Activated CD4-positive, CD25-positive, alpha-beta regulatory T cell treated with anti-CD3 and anti-CD28 coated beads, Interleukin-2, amount 50 U/mL, for 24 hours (primary cell): ENCODE data around the gene TBX1.

ENCODE experiments used
- ATAC-seq, 2 donors: fragments of 150-1000 bp; cut with Tn5 transposase; one replicate each; pipeline ENCODE4 v1.10.0; 2021; ENCODE audit warnings: mild to moderate bottlenecking in 1 of 2, moderate library complexity in 1 of 2

TBX1 gene

DNA sequence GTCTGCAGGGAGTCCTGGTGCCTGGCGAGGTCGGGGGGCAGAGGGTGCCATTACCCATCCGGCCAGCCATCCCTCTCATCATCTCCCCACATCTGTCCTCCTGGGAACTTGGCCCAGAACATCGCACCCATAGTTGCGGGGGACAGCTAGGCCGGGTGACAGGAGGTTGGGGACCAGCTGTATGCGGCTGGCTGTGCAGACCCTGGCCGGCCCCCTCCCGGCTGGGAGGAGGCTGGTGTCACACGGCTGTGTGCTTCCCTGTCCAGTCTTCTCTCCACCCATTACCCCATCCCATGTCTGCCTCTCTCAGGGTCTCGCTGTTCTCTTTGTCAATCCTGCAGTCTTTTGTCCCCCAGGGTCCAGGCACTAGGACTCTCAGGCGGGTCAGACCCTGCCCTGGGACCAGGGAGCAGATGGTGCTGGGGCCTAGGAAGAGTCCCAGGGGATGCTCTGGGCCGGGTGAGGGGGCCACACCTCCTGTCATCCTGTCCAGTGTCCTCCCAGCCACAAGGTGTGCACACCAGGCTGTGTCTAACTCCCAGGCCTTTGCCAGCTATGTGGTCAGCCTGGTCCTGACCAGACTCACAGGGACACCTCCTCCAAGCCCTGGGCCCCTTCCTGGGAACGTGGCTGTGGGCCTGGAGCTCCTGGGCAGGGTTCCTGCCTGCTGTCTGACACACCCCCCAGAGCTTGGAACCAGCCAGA, 6.4 kb upstream of the TBX1 start:
- ATAC-seq = no peak

DNA sequence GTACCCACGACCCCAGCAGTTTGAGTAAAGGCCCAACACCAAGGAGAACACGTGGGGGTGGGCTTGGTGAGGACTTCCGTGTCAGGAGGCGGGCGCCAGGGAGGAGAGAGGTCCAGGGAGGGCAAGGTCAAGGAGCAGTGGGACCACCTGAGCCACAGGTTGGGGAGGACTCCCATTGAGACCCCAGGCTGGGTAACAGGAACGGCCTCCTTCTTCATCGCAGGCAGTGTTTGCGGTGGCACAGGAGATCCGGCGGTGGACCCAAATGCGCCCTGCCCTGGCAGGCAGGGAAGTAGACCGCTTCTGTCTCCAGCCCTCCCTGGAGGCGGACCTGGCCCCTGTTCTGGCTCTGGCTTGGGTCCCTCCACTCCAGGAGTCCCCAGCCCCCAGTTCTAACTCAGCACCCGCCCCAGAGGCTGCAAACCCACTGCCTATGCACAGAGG, 5.9 kb upstream of the TBX1 start:
- no peak for ATAC-seq

DNA sequence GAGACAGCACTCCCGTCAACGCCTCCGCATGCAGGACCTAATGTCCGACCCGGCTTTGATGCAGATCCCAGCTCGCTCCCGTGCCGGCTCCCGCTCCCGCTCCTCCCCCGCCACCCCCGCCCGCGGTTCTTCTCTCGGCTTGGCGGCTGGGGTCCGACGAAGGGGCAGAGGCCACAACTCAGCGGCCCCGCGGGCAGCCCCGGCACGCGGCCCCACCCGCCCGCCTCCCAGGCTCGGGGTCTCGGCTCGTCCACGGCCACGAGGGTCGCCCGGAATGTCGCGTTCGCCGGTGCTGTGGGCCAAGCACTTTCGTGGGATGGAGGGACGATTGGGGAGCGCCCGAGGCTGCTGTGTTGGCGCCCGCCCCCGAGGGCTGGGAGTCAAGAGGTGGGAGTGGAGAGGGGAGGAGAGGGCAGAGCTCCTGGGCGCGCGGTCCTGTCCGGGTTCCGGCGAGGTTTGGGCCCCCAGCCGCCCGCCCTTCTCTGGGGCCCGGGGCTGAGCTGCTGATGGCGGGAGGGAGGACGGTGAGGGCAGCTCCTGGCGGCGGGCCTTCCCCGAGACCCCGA, 5.3 kb upstream of the TBX1 start:
- ATAC-seq = no peak

DNA sequence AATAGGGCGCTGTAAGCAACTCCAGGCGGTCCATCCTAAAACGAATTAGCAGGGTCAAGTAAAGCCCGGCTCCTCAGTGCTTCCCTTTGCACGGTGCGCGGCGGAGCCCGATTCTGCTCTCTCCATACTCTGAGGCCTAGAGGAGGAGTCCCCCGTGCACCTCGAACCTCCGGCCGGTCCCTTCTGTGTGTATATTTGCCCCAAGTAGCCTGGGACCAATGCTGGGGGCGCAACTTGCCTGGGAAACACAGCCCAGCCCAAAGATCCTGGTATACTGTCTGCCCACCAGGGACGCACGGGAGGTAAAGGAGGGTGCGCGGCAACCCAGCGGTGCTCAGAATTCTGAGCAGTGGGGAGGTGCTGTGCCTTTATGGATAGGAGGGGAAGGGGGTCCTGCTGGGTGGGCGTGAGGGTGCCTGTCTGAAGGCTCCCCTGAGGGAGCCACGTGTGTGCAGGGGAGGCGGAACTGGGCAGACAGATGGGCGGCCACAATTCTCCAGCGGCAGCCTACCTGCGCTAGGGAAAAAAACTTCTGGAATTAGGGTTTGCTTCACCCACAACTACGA, 4.8 kb upstream of the TBX1 start:
- no peak for ATAC-seq

DNA sequence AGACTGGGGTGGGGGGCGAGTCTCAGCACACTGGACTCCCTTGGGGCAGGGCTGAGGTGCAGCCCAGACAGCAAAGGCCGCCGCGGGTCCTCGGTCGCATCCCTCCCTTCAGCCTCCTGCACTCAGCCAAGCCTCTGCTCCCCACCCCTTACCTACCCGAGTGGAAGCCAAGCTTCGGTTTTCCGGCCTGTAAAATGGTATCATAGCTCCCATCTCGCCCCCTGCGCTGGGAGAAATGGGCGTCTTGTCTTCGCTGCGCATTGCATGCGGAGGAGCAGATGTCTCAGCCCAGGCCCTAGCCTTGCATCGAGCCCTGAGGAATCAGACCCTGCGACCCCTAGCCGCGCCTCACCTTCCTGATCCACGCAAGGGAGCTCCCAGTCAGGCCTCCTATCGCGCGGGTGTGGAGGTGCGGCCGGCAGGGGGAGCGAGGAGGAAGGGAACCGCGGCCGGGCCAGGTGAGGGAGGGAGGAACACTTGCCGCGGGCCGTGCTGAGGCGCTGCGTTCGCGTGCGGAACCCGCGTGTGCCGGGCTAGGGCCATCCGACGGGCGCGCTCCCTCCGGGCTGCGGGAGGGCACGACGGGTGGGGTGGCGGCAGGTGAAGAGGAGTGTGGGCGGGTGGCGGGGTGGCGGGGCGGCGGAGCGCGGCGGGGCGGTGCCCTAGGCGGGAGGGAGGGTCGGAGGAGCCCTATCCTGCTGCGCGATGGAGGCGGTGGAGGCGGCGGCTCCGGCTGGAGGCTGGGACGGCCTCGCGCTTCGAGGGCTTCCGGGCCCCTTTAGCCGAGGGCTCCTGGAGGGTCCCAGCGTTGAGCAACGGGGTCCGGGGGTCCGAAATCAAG, 4.1 kb upstream of the TBX1 start:
- peak; percentile 68 to 78 for ATAC-seq

DNA sequence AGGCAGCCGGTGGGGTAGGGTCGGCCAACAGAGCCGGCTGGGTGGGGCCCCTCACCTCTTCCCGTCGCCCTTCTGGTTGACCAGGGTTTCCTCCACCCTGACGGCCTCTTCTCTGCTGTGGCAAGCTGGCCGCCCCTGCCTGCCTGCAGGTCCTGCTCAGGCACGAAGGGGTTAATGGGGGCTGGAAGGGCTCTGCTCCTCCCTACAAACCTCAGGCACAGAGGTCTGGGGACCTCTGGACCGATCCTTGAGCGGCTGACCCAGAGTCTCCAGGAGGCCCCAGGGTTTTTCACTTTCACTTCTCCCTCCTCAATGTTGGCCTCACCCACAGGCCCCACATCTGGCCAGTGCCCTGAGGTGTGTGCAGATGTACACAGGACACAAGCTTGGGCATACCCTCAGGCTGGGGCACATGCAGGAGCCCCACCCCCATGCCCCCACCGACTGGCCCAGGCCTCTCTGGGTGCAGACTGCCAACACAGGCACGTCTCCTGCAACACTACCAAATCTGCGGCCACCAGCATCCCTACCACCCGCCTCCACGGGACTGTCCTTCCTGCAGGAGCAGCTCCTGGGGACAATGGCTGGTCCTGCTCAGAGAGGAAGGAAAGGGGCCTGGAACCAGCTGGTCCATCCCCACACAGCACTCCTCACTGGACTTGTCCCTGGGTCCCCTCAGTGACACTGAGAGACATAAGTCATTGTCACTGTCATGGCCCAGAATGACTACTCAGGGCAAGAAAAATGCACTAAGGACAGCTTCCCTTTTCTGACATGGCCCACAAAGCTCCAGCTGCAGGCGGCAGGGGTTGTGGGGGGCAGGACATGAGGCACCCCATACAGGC, 3.2 kb upstream of the TBX1 start:
- ATAC-seq = no peak

DNA sequence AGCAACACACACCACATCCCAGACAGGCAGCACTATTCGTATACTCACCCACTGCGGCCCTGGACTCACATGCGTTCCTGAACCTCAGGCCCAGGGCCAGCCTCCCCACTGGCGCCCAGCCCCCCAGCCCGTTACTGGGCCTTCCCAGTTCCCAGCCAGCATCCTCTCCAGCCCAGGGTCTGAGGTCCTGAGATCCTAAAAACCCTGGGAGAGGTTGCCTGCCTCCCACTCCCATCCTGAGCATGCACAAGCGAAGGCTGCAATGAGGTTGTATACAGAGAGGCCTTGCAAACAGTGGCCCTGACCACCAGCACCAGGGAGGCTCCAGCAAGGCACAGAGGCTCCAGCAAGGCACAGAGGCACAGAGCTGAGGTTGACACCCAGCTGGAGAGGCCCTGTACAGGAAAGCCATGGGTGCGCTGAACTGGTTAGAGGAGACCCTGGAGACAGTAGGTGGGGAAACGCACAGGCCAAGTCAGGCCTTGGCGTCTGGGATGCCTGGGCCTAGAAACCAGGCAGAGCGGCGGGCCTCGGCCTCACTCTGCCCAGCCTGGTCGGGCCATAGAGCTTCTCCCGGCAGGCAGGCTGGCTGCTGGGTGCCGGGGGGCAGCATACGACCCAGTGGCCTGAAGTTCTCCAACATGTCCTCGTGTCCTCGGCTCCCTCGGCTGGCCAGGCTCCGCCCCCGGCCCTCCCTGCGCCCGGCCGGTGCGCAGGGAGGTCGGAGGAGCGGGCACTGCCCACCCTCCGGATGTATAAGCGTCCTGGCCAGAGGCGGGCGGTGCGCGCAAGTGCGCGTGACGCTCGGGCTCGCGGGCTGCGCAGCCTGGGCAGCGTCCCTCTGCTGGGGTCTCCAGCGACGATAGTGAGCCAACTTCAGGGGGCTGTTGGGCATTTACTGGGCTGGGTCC, 2.3 kb upstream of the TBX1 start:
- no peak for ATAC-seq

DNA sequence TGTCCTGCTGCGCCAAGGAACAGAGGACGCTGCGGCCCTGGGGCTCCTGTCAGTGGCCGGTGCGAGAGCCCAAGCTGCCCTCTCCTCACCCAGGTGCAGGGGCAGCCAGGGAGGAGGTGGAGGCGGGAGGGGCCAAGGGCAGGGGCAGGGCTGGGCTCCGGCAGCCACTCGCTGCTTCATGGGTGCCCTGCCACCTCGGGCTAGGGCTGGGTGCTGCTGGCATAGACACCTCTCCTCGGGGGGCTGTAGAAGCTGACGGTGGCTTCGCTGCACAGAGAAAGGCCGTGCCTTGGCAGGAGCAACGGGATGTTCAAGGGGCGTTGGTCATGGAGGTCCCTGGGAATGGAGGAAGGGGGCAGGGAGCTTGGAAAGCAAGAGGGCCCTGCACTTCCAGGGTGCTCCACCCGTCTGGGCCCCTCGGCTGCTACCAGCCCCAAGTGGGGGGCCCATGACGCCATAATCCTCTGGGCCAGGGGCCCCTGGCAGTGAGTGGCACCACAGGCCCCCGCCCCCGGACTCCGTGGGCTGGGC, 1.6 kb upstream of the TBX1 start:
- ATAC-seq = no peak

DNA sequence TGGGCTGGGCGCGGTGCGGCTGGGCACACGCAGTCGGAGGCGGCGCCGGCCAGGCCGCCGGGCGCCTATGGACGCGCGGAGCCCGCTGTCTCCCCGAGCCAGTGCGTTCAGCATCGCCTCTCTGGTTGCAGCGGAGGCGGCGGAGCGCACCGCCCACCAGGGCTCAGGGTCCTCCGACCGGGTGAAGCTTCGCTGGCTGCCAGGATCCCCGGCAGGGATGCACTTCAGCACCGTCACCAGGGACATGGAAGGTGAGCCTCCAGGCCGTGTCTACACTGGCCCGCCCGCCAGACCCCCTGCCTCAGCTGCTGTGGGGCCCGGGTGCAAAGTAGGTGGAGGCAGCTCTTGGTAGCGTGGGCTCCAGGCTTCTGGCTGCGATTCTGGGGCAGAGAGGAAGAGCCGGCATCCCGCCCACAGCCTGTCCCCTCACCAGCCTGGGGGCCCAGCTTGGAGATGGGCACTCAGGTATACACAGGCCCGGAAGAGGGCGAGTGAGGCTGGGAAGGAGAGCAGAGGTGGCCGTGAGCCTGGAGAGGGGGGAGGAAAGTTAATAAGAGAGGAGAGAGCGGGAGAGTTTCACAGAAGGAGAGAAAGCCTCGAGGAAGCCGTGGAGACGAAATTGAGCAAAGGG, 1.0 kb upstream of the TBX1 start:
- ATAC-seq = no peak

DNA sequence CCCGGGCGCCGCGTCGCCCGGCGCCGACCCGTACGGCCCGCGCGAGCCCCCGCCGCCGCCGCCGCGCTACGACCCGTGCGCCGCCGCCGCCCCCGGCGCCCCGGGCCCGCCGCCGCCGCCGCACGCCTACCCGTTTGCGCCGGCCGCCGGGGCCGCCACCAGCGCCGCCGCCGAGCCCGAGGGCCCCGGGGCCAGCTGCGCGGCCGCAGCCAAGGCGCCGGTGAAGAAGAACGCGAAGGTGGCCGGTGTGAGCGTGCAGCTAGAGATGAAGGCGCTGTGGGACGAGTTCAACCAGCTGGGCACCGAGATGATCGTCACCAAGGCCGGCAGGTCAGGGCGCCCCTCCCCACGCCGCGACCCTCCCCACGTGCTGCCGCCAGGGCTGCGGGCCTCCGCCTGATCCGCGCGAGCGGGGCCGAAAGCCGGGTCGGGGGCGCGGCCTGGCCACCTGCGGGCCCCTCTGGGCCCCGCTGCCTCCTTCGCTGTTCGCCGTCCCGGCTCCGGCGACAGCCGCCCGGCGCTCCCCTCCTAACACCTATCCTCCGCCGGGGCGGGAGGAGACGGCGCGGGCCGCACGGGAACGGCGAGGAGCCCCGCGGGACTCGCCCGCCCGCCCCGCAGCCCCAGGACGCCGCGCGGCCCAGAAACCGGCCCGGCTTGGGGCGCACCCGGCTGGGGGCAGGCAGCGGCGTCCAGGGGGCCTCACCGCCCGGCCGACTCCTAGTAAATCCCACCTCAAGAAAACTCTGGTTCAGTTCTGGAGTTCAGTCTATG, 560 bp downstream of the TBX1 start:
- ATAC-seq = no peak

DNA sequence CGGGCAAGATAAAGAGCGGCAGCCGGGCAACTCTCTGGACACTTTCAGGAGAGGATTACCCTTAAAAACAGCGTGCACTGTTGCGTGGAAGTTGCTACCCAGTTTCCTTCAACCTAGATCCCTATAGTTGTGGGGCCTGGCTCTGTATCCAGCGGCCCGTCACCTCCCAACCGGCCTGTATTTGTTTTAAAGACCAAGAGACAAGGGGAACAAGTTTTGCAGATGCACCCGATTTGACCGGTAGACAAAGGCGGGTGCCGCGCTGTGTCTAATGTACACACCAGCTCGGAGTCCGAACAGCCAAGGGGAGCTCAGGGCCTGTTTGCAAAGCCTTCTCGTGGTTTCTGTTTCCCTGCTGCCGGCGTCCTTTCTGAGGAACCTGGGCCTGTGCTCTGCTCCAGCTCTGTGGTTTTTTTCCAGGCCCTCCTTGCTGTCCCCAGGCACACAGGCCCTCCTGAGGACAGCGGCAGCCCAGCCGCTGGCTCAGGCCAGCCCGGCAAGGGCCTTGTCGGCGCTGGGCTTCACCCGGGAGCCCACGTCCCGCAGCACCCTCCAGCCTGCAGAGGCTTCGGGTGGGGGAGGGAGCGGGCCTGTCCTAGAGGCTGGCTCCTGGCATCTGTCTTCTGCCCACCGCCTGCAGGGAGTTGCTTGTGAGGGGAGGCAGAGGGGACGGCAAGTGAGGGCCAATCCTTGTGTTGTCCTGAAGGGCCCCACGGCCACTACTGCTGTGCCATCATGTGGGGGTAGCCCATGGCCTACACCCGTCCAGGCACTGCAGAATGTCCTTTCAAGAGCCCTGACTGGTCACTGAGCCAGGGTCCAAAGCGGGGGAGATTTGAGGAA, 1.4 kb downstream of the TBX1 start:
- no peak for ATAC-seq

DNA sequence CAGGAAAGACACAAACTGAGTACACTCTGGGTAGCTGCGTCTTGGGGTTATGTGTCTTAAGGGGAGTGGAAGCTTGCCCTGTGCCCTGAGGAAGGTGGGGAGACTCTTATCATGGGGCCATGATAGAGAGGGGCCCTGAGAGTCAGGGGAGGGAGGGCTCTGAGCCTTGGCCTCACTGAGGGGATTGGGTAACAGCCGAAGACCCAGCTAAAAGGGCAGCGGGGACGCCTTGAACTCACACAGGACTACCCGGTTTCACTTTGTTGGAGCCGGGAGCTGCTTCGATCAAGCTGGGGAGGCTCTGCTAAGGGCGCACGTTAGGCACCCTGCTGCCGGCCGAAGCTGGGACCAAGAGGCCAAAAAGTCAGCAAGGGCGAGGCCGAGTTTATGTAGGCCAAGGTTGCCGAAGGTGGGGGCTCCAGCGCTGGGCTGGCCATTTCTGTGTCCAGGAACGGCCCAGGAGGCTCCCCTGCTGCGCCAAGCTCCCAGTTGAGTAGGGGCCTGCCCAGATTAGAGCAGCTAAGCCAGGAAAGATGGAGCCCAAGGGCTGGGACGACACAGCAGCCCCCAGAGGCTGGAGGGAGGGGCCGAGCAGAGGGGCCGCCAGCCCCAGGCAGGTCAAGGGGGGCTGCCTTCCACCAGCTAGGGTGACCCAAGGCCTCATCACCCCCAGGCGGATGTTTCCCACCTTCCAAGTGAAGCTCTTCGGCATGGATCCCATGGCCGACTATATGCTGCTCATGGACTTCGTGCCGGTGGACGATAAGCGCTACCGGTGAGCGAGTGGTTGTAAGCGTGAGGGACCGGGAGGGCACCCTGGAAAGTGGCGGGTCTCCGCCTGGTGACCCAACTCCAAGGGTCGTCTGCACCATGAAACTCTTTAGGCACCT, 2.2 kb downstream of the TBX1 start:
- ATAC-seq = no peak

DNA sequence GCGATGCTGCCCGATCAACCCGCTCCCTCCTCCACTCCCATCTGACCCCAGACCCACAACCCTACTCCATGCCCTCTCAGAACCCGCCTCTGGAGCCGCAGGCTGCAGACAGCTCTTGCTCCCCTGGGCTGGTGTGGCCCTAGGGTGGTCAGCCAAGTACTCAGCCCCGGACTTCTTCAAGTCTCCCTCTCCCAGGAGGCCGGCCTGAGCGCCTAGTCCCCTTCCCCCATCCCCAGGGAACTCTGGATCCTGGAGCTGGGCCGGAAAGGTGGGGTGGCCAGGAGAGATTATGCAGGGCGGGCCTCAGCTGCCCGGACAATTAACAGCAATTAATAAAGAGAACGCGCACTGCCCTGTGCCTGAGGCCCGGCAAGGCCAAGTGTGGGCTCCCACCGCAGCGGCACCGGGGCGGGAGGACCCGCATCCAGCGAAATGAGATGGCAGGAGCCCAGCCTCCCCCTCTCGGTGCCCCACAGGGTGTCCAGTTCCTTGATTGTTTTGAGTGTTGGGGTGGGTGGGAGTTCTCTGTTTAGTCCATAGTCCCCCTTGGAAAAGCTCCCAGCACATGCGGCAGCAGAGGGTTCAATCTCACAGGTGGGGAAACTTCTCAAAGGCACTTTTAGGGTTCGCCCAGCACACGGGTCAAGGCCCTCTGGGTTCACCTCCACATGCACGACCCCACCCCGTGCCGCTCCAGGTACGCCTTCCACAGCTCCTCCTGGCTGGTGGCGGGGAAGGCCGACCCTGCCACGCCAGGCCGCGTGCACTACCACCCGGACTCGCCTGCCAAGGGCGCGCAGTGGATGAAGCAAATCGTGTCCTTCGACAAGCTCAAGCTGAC, 3.1 kb downstream of the TBX1 start:
- no peak for ATAC-seq

DNA sequence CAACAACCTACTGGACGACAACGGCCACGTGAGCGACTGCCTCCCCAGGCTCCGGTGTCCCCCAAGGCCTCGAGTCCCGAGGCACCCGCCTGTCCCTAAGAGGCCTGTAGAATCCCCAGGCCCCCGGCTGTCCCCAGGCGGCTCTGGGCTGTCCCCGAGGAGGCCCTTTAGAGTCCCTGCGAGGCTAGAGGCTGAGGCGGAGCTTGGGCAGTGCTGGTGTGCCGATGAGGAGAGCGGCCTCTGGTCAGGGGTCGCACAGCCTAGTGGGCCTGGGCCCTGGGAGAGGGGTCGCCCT, 3.7 kb downstream of the TBX1 start:
- ATAC-seq = no peak

DNA sequence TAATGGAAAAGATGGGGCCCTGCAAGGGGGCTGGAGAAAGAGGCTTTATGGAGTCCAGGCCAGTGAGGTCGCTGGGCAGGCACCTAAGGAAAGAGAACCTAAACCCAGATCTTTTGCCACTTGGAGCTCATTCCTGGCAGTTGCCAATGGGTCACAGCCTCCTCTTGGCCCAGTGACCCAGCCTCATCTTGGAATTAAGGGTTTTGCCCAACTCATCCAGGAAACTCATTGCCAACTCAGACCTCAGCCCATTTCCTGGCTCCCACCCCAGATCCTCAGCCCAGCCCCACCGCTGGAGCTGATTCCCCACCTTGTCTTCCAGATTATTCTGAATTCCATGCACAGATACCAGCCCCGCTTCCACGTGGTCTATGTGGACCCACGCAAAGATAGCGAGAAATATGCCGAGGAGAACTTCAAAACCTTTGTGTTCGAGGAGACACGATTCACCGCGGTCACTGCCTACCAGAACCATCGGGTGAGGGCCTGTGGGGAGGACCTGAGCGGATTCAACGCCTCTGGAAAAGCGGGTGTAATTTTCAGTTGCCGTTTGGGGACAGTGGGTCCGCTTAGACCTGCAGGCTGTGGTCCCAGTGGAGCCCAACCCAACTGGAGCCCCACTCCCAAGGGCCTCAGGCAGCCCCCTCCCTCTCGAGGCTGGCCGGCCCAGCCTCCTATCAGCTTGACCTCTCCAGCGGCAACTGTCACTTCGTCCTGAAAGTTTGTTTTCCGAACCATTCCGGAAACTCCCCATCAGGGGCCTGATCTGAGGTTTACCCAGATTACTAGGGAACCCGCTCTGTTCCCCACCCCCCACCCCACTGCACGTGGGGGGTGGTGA, 4.3 kb downstream of the TBX1 start:
- no peak for ATAC-seq
